Lung (tissue), 12 donors: Measurements from ENCODE around the gene COMMD6. TPM values are rescaled to one million over a fixed set of nuclear protein-coding genes. Genes with fewer than 3 reads are reported as not detected.

Experiments
- ATAC-seq: fragments of 200-7000 bp; cut with Tn5 transposase; one replicate; pipeline ENCODE4 v1.9.1; 2020; ENCODE audit warnings: moderate number of reproducible peaks; ENCODE audit not compliant: insufficient read depth, low FRiP score
- DNase-seq, 3 donors: peaks; one replicate each; pipeline ENCODE4 v3.0.0-alpha.2; 2013 to 2017
- H3K27ac ChIP-seq, 2 donors: one replicate each; pipeline ENCODE4 v1.5.1; 2013; ENCODE audit warnings: mild to moderate bottlenecking in 2 of 2, moderate library complexity in 2 of 2, control low read depth in 1 of 2, inconsistent platforms in 1 of 2, low read depth in 1 of 2, low read length in 1 of 2
- H3K27me3 ChIP-seq, 3 donors: one replicate each; pipeline ENCODE4 v1.5.1; 2013; ENCODE audit warnings: low read length in 2 of 3; ENCODE audit not compliant: control insufficient read depth in 3 of 3, insufficient read depth in 3 of 3
- H3K36me3 ChIP-seq, 4 donors: one replicate each; pipeline ENCODE4 v1.5.1; 2013; ENCODE audit warnings: low read length in 4 of 4, mild to moderate bottlenecking in 1 of 4, moderate library complexity in 1 of 4; ENCODE audit not compliant: control insufficient read depth in 4 of 4, insufficient read depth in 4 of 4
- H3K4me1 ChIP-seq, 5 donors: one replicate each; pipeline ENCODE4 v1.5.1; 2013; ENCODE audit warnings: low read length in 5 of 5, mild to moderate bottlenecking in 2 of 5, moderate library complexity in 1 of 5; ENCODE audit not compliant: control insufficient read depth in 5 of 5, insufficient read depth in 5 of 5
- H3K4me3 ChIP-seq: one replicate; pipeline ENCODE4 v1.5.1; 2013; ENCODE audit warnings: mild to moderate bottlenecking, control low read depth, moderate library complexity
- H3K9ac ChIP-seq, 2 donors: one replicate each; pipeline ENCODE4 v1.5.1; 2013; ENCODE audit warnings: low read length in 2 of 2, control low read depth in 1 of 2; ENCODE audit not compliant: insufficient read depth in 1 of 2
- H3K9me3 ChIP-seq, 4 donors: one replicate each; pipeline ENCODE4 v1.5.1; 2013; ENCODE audit warnings: low read length in 3 of 4, mild to moderate bottlenecking in 1 of 4, moderate library complexity in 1 of 4; ENCODE audit not compliant: control insufficient read depth in 4 of 4, insufficient read depth in 3 of 4
- CTCF ChIP-seq: IDR thresholded peaks from 2 replicates; pipeline ENCODE4 v1.5.1; 2012; ENCODE audit warnings: mild to moderate bottlenecking; ENCODE audit errors: control extremely low read depth, extremely low read depth
- WGBS, 2 donors: extraction: QIAGEN DNeasy Blood & Tissue Kit; methylation state at CpG; one replicate each; pipeline ENCODE4 v1.1.7; 2013; 5-methylcytosine and 5-hydroxymethylcytosine counted together
- polyA plus RNA-seq, 2 donors: library from polyadenylated mRNA; stranded (reverse); fragments of 200-250 nt; gene quantifications; one replicate each; pipeline ENCODE4 v1.2.1, GENCODE V29; 2013
- total RNA-seq, 2 donors: library from RNA; depleted of rRNA in 1 of 2; stranded (reverse); fragments of >200 nt in 1 of 2; gene quantifications; one replicate each; pipeline ENCODE4 v1.2.1, GENCODE V29; 2014 to 2021
- donor health status: control.
- donor health status: control.
- donor health status: Bipolar disorder and iron deficiency.
- donor health status: healthy.
- donor health status: DM: yes; HTN: yes; CAD: no.

COMMD6 gene
- total and polyA plus RNA-seq, 4 donors: 61.0 to 167 (median 79.9) TPM

- Histone ChIP-seq H3K4me3 (peak overlapping the region; percentile 79), H3K27me3 (no peaks in the 10 kb centered on the region), H3K4me1 (peaks cover 0 to 28% (median 8%) of the 10 kb centered on the region in 5 donors), H3K9ac (peak overlapping the region in 1 of 2 donors; percentile 63), H3K27ac (peak overlapping the region in 1 of 2 donors; percentile 95), H3K9me3 (no peaks in the 10 kb centered on the region), H3K36me3 (no peaks in the 10 kb centered on the region)
- no peak for TF ChIP-seq CTCF
- ATAC-seq (peak; percentile 6), DNase-seq (peak; percentile 69 to 85 (median 81))
- WGBS, 2 donors: 1% methylated on average over 35 to 48 of the region's 48 CpGs
Measured at GRCh38 chr13:75480671-75481175, 56.9 kb downstream of the COMMD6 start.

- no peak for ATAC-seq
- TF ChIP-seq CTCF: no peak
- Histone ChIP-seq H3K9ac (no peak overlapping the region), H3K27ac (peak overlapping the region in 1 of 2 donors; percentile 69), H3K4me3 (no peak overlapping the region), H3K27me3 (no peaks in the 10 kb centered on the region), H3K36me3 (no peaks in the 10 kb centered on the region), H3K9me3 (no peaks in the 10 kb centered on the region), H3K4me1 (peaks cover 0 to 28% (median 8%) of the 10 kb centered on the region in 5 donors)
- whole genome bisulfite sequencing, 2 donors: 46 to 47% methylated on average over 5 of the region's 5 CpGs
- DNase-seq: peak in 2 of 3 donors; percentile 42 to 43
Measured at GRCh38 chr13:75479102-75479740, 58.4 kb downstream of the COMMD6 start.

- TF ChIP-seq CTCF: no peak
- Histone ChIP-seq H3K9me3 (no peaks in the 10 kb centered on the region), H3K4me3 (no peak overlapping the region), H3K36me3 (no peaks in the 10 kb centered on the region), H3K27ac (peak overlapping the region in 1 of 2 donors; percentile 69), H3K4me1 (peaks cover 0 to 30% (median 8%) of the 10 kb centered on the region in 5 donors), H3K27me3 (no peaks in the 10 kb centered on the region), H3K9ac (no peak overlapping the region)
- ATAC-seq (no peak), DNase-seq (no peak)
- 87 to 96% methylated on average over 4 of the region's 4 CpGs for WGBS, 2 donors
Measured at GRCh38 chr13:75478659-75479058, 59.0 kb downstream of the COMMD6 start.

Other genes starting within 250 kb of the COMMD6 start
- gene TBC1D4, start 55.7 kb downstream of the COMMD6 start, total RNA-seq: 10 to 100 TPM; 20.3 to 26.4 TPM
- gene TBC1D4, start 55.7 kb downstream of the COMMD6 start, polyA plus RNA-seq: 1 to 10 TPM; 4.3 to 7.7 TPM
- 10 to 100 TPM; 10.3 to 20.6 TPM for gene UCHL3, start 11.9 kb upstream of the COMMD6 start, total RNA-seq
- gene UCHL3, start 11.9 kb upstream of the COMMD6 start, polyA plus RNA-seq: 10 to 100 TPM; 37.3 to 38.3 TPM
- 100 to 1,000 TPM; 293 to 679 TPM for gene LMO7, start 98.5 kb upstream of the COMMD6 start, total RNA-seq
- gene LMO7, start 98.5 kb upstream of the COMMD6 start, polyA plus RNA-seq: 100 to 1,000 TPM in 1 of 2 donors, 10 to 100 TPM in 1; 75.9 to 135 TPM